PFSK-1 (cell line): ENCODE measurements around the gene XCR1.

ENCODE experiments used
- REST ChIP-seq, 2 experiments: IDR thresholded peaks; 2 replicates each; pipeline versions ENCODE4 v1.6.1 to v1.8.0; 2011 to 2012; ENCODE audit warnings: low read depth in 2 of 2, low read length in 2 of 2, control low read depth in 1 of 2, inconsistent platforms in 1 of 2, mild to moderate bottlenecking in 1 of 2, moderate library complexity in 1 of 2; ENCODE audit not compliant: insufficient read depth in 1 of 2
- TAF1 ChIP-seq: IDR thresholded peaks from 2 replicates; pipeline ENCODE4 v1.6.1; 2012; ENCODE audit warnings: low read length, control low read depth, borderline replicate concordance; ENCODE audit not compliant: insufficient read depth

- TF ChIP-seq TAF1 = no peak
- no peak for TF ChIP-seq REST (IDR thresholded peaks at IDR 0.05; ENCODE audit: insufficient read depth in 1 of 2, low read depth in 2 of 2, low read length in 2 of 2)
Measured at GRCh38 chr3:46027021-46027705, at the start of gene XCR1.
